ENCODE measurements around the gene RIPOR3.
"Not testable (repeated sequence)": the region's sequence is repeated elsewhere in the genome, so short reads cannot be mapped to it uniquely, and the experiment has no call there.

The RIPOR3 gene

GRCh38 chr20:50658804-50659380 is 32.5 kb downstream of the RIPOR3 start:
- DNase-seq (ENCODE audit: low spot score): no peak

- no peak for DNase-seq (ENCODE audit: low spot score)
Measured at GRCh38 chr20:50655311-50655880, 35.9 kb downstream of the RIPOR3 start.

- no peak for DNase-seq (ENCODE audit: low spot score)
Measured at GRCh38 chr20:50654904-50655303, 36.4 kb downstream of the RIPOR3 start.

GRCh38 chr20:50652702-50653294 is 38.5 kb downstream of the RIPOR3 start:
- DNase-seq (ENCODE audit: low spot score): no peak

GRCh38 chr20:50651676-50652075 is 39.7 kb downstream of the RIPOR3 start:
- DNase-seq (ENCODE audit: low spot score): no peak

GRCh38 chr20:50649590-50649989 is 41.8 kb downstream of the RIPOR3 start:
- no peak for DNase-seq (ENCODE audit: low spot score)

GRCh38 chr20:50648651-50649050 is 42.7 kb downstream of the RIPOR3 start:
- no peak for DNase-seq (ENCODE audit: low spot score)

GRCh38 chr20:50646483-50646996 is 44.8 kb downstream of the RIPOR3 start:
- DNase-seq (ENCODE audit: low spot score): no peak

GRCh38 chr20:50645253-50646068 is 45.9 kb downstream of the RIPOR3 start:
- DNase-seq (ENCODE audit: low spot score): no peak

- DNase-seq (ENCODE audit: low spot score): no peak
Measured at GRCh38 chr20:50642288-50642803, 49.0 kb downstream of the RIPOR3 start.

- DNase-seq (ENCODE audit: low spot score): not testable (repeated sequence)
Measured at GRCh38 chr20:50641625-50642287, 49.6 kb downstream of the RIPOR3 start.

GRCh38 chr20:50639971-50640711 is 51.2 kb downstream of the RIPOR3 start:
- DNase-seq (ENCODE audit: low spot score): not testable (repeated sequence)

- DNase-seq (ENCODE audit: low spot score): not testable (repeated sequence)
Measured at GRCh38 chr20:50638015-50638847, 53.1 kb downstream of the RIPOR3 start.

- no peak for DNase-seq (ENCODE audit: low spot score)
Measured at GRCh38 chr20:50636601-50637540, 54.5 kb downstream of the RIPOR3 start.

GRCh38 chr20:50635676-50636600 is 55.4 kb downstream of the RIPOR3 start:
- peak; percentile 35 for DNase-seq (ENCODE audit: low spot score)

GRCh38 chr20:50635014-50635557 is 56.3 kb downstream of the RIPOR3 start:
- no peak for DNase-seq (ENCODE audit: low spot score)

- no peak for DNase-seq (ENCODE audit: low spot score)
Measured at GRCh38 chr20:50634191-50634590, 57.2 kb downstream of the RIPOR3 start.

- DNase-seq (ENCODE audit: low spot score): no peak
Measured at GRCh38 chr20:50633361-50633760, 58.0 kb downstream of the RIPOR3 start.
